Transverse colon (tissue), 4 donors: ENCODE data around the gene PALLD.

Experiments used
- EP300 ChIP-seq: sonication (generic); formaldehyde crosslinking; IDR thresholded peaks from one replicate; pipeline ENCODE4 v1.6.1; 2017; ENCODE audit warnings: antibody characterized with exemption, low read depth
- POLR2A ChIP-seq: fragments of 450-650 bp; IDR thresholded peaks from one replicate; pipeline ENCODE4 v1.6.1; 2016; ENCODE audit warnings: antibody characterized with exemption, mild to moderate bottlenecking, moderate library complexity
- POLR2AphosphoS5 ChIP-seq, 3 donors: sonication (generic); formaldehyde crosslinking; IDR thresholded peaks; one replicate each; pipeline ENCODE4 v1.6.1; 2016; ENCODE audit warnings: antibody characterized with exemption in 3 of 3
- TF ChIP-seq, protein P1 (sequence below), 5 experiments: fragments of 200-600 bp in 3 of 5; fragments of 450-650 bp in 2 of 5; sonication (generic) in 3 of 5; IDR thresholded peaks; 1 replicate in 2 of 5; 2 replicates in 3 of 5; pipeline ENCODE4 v1.5.1; 2016 to 2017; ENCODE audit warnings: antibody characterized with exemption in 5 of 5, inconsistent platforms in 3 of 5, mild to moderate bottlenecking in 2 of 5, moderate library complexity in 1 of 5

DNA sequence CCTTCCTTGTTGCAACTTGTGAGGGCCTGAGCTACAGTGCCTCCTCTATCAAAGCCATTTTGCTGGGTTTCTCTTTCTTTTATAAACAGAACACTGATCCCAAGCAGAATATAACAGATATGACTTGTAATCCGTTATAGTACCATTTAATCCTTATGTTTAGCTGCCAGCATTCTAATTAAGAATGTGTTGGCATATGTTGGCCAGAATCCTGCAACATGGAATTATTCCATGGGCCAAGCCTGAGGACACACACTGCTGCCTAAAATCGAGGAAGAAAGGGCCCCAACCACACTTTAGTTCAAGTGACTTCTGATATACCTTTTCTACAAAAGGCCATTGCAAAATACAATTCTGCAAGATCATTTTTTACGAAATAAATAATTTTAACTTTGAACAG is 28.0 kb downstream of the PALLD start:
- TF ChIP-seq, protein P1, sequence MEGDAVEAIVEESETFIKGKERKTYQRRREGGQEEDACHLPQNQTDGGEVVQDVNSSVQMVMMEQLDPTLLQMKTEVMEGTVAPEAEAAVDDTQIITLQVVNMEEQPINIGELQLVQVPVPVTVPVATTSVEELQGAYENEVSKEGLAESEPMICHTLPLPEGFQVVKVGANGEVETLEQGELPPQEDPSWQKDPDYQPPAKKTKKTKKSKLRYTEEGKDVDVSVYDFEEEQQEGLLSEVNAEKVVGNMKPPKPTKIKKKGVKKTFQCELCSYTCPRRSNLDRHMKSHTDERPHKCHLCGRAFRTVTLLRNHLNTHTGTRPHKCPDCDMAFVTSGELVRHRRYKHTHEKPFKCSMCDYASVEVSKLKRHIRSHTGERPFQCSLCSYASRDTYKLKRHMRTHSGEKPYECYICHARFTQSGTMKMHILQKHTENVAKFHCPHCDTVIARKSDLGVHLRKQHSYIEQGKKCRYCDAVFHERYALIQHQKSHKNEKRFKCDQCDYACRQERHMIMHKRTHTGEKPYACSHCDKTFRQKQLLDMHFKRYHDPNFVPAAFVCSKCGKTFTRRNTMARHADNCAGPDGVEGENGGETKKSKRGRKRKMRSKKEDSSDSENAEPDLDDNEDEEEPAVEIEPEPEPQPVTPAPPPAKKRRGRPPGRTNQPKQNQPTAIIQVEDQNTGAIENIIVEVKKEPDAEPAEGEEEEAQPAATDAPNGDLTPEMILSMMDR (IDR thresholded peaks at IDR 0.05) = no peak
- TF ChIP-seq EP300 (no peak), POLR2AphosphoS5 (IDR thresholded peaks at IDR 0.05) (no peak), POLR2A (no peak)
